ENCODE results near the gene FARP2. TPM values are rescaled to one million over a fixed set of nuclear protein-coding genes. Genes with fewer than 3 reads are reported as not detected.

Gene FARP2
- total and polyA plus RNA-seq, 10 of the 15 experiments (the other 5 are each of a cell fraction or from before 2014, with no cell fraction given), result 5.5 to 67.5 (median 36.8) TPM

DNA sequence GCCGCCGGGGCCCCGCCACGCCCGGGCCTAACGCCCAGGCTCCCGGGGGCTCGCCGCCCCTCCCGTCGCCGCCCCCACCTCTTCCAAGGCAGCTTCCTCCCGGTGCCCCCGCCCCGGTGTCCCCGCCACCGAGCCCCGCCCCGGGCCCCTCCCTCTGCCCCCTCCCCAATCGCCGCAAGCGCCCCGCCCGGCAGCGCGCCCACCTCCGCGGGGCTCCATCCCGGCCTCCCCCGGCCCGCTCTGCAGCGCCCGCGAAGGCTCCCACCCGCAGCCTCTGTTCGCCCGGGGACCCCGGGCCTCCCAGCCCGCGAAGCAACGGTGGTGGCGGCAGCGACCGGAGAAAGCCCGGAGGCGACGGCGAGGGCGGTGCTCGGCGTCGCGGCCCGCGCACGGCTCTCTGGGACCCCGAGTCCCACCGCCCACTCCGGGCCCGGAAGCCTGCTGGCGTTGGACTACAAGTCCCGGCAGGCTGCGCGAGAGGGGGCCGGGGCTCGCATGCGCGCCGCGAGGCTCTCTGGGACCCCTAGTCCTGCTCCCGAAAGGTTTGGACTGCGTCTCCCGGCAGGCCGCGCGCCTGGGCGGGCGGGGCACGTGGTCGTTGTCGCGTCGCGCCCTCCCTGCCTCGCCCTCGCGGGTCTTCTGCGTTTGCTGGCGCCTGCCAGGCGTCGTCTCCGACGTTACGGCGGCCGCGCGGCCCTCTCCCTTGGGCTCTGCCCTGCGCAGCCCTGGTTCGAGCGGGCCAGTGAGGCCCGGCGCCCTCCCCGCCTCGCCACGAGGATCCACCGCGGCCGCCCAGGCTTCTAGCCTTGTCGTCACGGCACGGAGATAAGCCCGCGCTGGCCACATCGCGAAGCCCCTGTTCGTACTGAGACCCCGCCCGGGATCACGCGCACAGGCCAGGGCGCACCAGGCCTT lies 152.4 kb downstream of the FARP2 start, which contains the start of gene STK25 (continued):
- TF ChIP-seq, protein P1, sequence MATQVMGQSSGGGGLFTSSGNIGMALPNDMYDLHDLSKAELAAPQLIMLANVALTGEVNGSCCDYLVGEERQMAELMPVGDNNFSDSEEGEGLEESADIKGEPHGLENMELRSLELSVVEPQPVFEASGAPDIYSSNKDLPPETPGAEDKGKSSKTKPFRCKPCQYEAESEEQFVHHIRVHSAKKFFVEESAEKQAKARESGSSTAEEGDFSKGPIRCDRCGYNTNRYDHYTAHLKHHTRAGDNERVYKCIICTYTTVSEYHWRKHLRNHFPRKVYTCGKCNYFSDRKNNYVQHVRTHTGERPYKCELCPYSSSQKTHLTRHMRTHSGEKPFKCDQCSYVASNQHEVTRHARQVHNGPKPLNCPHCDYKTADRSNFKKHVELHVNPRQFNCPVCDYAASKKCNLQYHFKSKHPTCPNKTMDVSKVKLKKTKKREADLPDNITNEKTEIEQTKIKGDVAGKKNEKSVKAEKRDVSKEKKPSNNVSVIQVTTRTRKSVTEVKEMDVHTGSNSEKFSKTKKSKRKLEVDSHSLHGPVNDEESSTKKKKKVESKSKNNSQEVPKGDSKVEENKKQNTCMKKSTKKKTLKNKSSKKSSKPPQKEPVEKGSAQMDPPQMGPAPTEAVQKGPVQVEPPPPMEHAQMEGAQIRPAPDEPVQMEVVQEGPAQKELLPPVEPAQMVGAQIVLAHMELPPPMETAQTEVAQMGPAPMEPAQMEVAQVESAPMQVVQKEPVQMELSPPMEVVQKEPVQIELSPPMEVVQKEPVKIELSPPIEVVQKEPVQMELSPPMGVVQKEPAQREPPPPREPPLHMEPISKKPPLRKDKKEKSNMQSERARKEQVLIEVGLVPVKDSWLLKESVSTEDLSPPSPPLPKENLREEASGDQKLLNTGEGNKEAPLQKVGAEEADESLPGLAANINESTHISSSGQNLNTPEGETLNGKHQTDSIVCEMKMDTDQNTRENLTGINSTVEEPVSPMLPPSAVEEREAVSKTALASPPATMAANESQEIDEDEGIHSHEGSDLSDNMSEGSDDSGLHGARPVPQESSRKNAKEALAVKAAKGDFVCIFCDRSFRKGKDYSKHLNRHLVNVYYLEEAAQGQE (IDR thresholded peaks at IDR 0.05; ENCODE audit: low read depth, low read length), result no peak
- no peak for TF ChIP-seq JUND (IDR thresholded peaks at IDR 0.05; ENCODE audit: low read depth, low read length)
- no peak for TF ChIP-seq MTA2 (IDR thresholded peaks at IDR 0.05; ENCODE audit: low read depth)
- no peak for TF ChIP-seq FOXM1 (IDR thresholded peaks at IDR 0.05; ENCODE audit: low read depth, low read length)
- peak; percentile 74 for TF ChIP-seq LARP7 (IDR thresholded peaks at IDR 0.05)
- TF ChIP-seq ZBED1 (IDR thresholded peaks at IDR 0.05; ENCODE audit: borderline replicate concordance), result no peak
- peak; percentile 13 to 83; a peak in 3 of 4 replicates for TF ChIP-seq BHLHE40 (IDR thresholded peaks at IDR 0.05; ENCODE audit: borderline replicate concordance in 1 of 2, low read depth in 2 of 2, low read length in 1 of 2)
- TF ChIP-seq ZNF24 (IDR thresholded peaks at IDR 0.05), result no peak
- no peak; the same call in 1 of the 2 replicates for TF ChIP-seq SMC3 (IDR thresholded peaks at IDR 0.05; ENCODE audit: borderline replicate concordance, low read length)
- 0 out of 2 replicates have a peak, but pooled peaks have one; percentile 54 for TF ChIP-seq TBL1XR1 (IDR thresholded peaks at IDR 0.05; ENCODE audit: low read depth, low read length)
- no peak for TF ChIP-seq CBFB (IDR thresholded peaks at IDR 0.05; ENCODE audit: low read depth)
- TF ChIP-seq KLF5 (IDR thresholded peaks at IDR 0.05; ENCODE audit: partially characterized antibody), result peak; percentile 54
- TF ChIP-seq YY1 (IDR thresholded peaks at IDR 0.05; ENCODE audit: low read depth, low read length), result peak; percentile 80
- TF ChIP-seq SIN3A (IDR thresholded peaks at IDR 0.05; ENCODE audit: low read depth, low read length), result peak; percentile 37; the same call in 1 of the 2 replicates
- TF ChIP-seq, protein P2, sequence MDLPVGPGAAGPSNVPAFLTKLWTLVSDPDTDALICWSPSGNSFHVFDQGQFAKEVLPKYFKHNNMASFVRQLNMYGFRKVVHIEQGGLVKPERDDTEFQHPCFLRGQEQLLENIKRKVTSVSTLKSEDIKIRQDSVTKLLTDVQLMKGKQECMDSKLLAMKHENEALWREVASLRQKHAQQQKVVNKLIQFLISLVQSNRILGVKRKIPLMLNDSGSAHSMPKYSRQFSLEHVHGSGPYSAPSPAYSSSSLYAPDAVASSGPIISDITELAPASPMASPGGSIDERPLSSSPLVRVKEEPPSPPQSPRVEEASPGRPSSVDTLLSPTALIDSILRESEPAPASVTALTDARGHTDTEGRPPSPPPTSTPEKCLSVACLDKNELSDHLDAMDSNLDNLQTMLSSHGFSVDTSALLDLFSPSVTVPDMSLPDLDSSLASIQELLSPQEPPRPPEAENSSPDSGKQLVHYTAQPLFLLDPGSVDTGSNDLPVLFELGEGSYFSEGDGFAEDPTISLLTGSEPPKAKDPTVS (IDR thresholded peaks at IDR 0.05; ENCODE audit: low read depth, low read length), result no peak
- TF ChIP-seq, protein P3, sequence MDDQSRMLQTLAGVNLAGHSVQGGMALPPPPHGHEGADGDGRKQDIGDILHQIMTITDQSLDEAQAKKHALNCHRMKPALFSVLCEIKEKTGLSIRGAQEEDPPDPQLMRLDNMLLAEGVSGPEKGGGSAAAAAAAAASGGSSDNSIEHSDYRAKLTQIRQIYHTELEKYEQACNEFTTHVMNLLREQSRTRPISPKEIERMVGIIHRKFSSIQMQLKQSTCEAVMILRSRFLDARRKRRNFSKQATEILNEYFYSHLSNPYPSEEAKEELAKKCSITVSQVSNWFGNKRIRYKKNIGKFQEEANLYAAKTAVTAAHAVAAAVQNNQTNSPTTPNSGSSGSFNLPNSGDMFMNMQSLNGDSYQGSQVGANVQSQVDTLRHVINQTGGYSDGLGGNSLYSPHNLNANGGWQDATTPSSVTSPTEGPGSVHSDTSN (IDR thresholded peaks at IDR 0.05; ENCODE audit: insufficient replicate concordance, low read depth, low read length), result no peak
- TF ChIP-seq JUNB (IDR thresholded peaks at IDR 0.05), result no peak
- peak in 1 of 2 experiments; percentile 20; a peak in 1 of 4 replicates for TF ChIP-seq EP300 (IDR thresholded peaks at IDR 0.05; ENCODE audit: borderline replicate concordance in 1 of 2, control insufficient read depth in 1 of 2, low read depth in 2 of 2, low read length in 2 of 2)
- TF ChIP-seq, protein P4, sequence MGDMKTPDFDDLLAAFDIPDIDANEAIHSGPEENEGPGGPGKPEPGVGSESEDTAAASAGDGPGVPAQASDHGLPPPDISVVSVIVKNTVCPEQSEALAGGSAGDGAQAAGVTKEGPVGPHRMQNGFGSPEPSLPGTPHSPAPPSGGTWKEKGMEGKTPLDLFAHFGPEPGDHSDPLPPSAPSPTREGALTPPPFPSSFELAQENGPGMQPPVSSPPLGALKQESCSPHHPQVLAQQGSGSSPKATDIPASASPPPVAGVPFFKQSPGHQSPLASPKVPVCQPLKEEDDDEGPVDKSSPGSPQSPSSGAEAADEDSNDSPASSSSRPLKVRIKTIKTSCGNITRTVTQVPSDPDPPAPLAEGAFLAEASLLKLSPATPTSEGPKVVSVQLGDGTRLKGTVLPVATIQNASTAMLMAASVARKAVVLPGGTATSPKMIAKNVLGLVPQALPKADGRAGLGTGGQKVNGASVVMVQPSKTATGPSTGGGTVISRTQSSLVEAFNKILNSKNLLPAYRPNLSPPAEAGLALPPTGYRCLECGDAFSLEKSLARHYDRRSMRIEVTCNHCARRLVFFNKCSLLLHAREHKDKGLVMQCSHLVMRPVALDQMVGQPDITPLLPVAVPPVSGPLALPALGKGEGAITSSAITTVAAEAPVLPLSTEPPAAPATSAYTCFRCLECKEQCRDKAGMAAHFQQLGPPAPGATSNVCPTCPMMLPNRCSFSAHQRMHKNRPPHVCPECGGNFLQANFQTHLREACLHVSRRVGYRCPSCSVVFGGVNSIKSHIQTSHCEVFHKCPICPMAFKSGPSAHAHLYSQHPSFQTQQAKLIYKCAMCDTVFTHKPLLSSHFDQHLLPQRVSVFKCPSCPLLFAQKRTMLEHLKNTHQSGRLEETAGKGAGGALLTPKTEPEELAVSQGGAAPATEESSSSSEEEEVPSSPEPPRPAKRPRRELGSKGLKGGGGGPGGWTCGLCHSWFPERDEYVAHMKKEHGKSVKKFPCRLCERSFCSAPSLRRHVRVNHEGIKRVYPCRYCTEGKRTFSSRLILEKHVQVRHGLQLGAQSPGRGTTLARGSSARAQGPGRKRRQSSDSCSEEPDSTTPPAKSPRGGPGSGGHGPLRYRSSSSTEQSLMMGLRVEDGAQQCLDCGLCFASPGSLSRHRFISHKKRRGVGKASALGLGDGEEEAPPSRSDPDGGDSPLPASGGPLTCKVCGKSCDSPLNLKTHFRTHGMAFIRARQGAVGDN (IDR thresholded peaks at IDR 0.05), result peak; percentile 99

Measured in GM12878 (cell line).